Keratinocyte (primary cell): ENCODE results near the gene RPL34. TPM values are rescaled to one million over a fixed set of nuclear protein-coding genes. Genes with fewer than 3 reads are reported as not detected.

Experiments used
- DNase-seq: peaks from one replicate; pipeline ENCODE4 v3.0.0-alpha.2; 2011; ENCODE audit warnings: low read depth, missing footprints, low spot score
- FAIRE-seq: peaks from 2 replicates; lab custom pipeline; 2011; peaks lifted over from hg19 to GRCh38; lab: Jason Lieb, UNC
- H2AFZ ChIP-seq: 2 replicates; pipeline ENCODE4 v1.6.0; 2012; ENCODE audit warnings: low read length, control low read depth, inconsistent platforms; ENCODE audit not compliant: control insufficient read depth
- H3K27ac ChIP-seq: 2 replicates; pipeline ENCODE4 v1.5.1; 2011; ENCODE audit warnings: low read length; ENCODE audit not compliant: control insufficient read depth, insufficient read depth
- H3K27me3 ChIP-seq: 3 replicates; pipeline ENCODE4 v1.6.0; 2011; ENCODE audit warnings: low read length; ENCODE audit not compliant: control insufficient read depth, insufficient read depth; ENCODE audit errors: extremely low read depth
- H3K36me3 ChIP-seq, 2 experiments: 2 replicates in 1 of 2; 3 replicates in 1 of 2; pipeline ENCODE4 v1.5.1; 2011; ENCODE audit warnings: low read length in 2 of 2, mild to moderate bottlenecking in 1 of 2; ENCODE audit not compliant: control insufficient read depth in 2 of 2, insufficient read depth in 2 of 2; ENCODE audit errors: extremely low read depth in 1 of 2
- H3K4me1 ChIP-seq: 3 replicates; pipeline ENCODE4 v1.5.1; 2011; ENCODE audit warnings: low read length; ENCODE audit not compliant: control insufficient read depth, insufficient read depth; ENCODE audit errors: extremely low read depth
- H3K4me2 ChIP-seq: 3 replicates; pipeline ENCODE4 v1.6.0; 2011; ENCODE audit warnings: low read depth, low read length; ENCODE audit not compliant: control insufficient read depth, insufficient read depth; ENCODE audit errors: extremely low read depth
- H3K4me3 ChIP-seq, 3 experiments: fragments of 200-600 bp in 1 of 3; sonication (generic) in 1 of 3; 2 replicates in 2 of 3; 3 replicates in 1 of 3; pipeline ENCODE4 v1.5.1; 2011 to 2016; ENCODE audit warnings: low read length in 3 of 3, mild to moderate bottlenecking in 3 of 3, control low read depth in 2 of 3, inconsistent platforms in 1 of 3, low read depth in 1 of 3, mixed read lengths in 1 of 3, mixed run types in 1 of 3, moderate library complexity in 1 of 3; ENCODE audit not compliant: control insufficient read depth in 2 of 3, insufficient read depth in 2 of 3; ENCODE audit errors: extremely low read depth in 1 of 3
- H3K79me2 ChIP-seq: 2 replicates; pipeline ENCODE4 v1.6.0; 2012; ENCODE audit warnings: low read length; ENCODE audit not compliant: control insufficient read depth, insufficient read depth
- H3K9ac ChIP-seq: 3 replicates; pipeline ENCODE4 v1.6.0; 2011; ENCODE audit warnings: low read length; ENCODE audit not compliant: control insufficient read depth, insufficient read depth; ENCODE audit errors: extremely low read depth
- H3K9me1 ChIP-seq: 3 replicates; pipeline ENCODE4 v1.6.0; 2011; ENCODE audit warnings: low read length; ENCODE audit not compliant: control insufficient read depth, insufficient read depth; ENCODE audit errors: extremely low read depth
- H3K9me3 ChIP-seq: 2 replicates; pipeline ENCODE4 v1.5.1; 2012; ENCODE audit warnings: low read depth, low read length; ENCODE audit not compliant: control insufficient read depth
- H4K20me1 ChIP-seq: 3 replicates; pipeline ENCODE4 v1.6.0; 2011; ENCODE audit warnings: low read length; ENCODE audit not compliant: control insufficient read depth, insufficient read depth; ENCODE audit errors: extremely low read depth
- CTCF ChIP-seq, 3 experiments: IDR thresholded peaks in 1 of 3; conservative IDR thresholded peaks in 1 of 3; optimal IDR thresholded peaks in 1 of 3; 2 replicates in 2 of 3; 3 replicates in 1 of 3; pipeline versions ENCODE3 to v1.5.1; 2011; ENCODE audit warnings: low read length in 3 of 3, mild to moderate bottlenecking in 3 of 3, moderate library complexity in 2 of 3, control low read depth in 1 of 3, inconsistent platforms in 1 of 3; ENCODE audit not compliant: insufficient read depth in 2 of 3; ENCODE audit errors: extremely low read depth in 1 of 3
- EZH2 ChIP-seq: IDR thresholded peaks from one replicate; pipeline ENCODE4 v1.6.1; 2012; ENCODE audit warnings: inconsistent platforms, mild to moderate bottlenecking, low read length, moderate library complexity
- dilution Hi-C: fragments of 300-500 bp; cut with MboI; formaldehyde crosslinking; loops from one replicate; pipeline ENCODE4 v1.7.0; 2020; ENCODE audit warnings: low sequenced_read_pairs; ENCODE audit not compliant: extremely low pct_ligation_motif_present
- polyA plus RNA-seq, 5 experiments: library from polyadenylated mRNA; depleted of rRNA in 3 of 5; stranded (reverse) in 3 of 5; stranded (forward) in 1 of 5; unstranded in 1 of 5; fragments of >200 nt; gene quantifications; 1 replicate in 1 of 5; 2 replicates in 3 of 5; 3 replicates in 1 of 5; pipeline versions ENCODE4 v1.2.1 to v1.2.3, GENCODE V29; 2011 to 2012; ENCODE audit warnings: missing spikeins in 2 of 5, low read depth in 1 of 5, low replicate concordance in 1 of 5

Gene RPL34
- polyA plus RNA-seq, 1 donor (not counting 4 experiments of a cell fraction or from before 2014, with no cell fraction given) = 3,164 TPM

GRCh38 chr4:108636246-108636645 lies 15.9 kb downstream of the RPL34 start:
- DNase-seq (no peak), FAIRE-seq (no peak)
- Histone ChIP-seq H3K4me1 (no peaks in the 10 kb centered on the region), H3K9ac (no peak overlapping the region), H3K4me2 (no peak overlapping the region), H4K20me1 (no peaks in the 10 kb centered on the region), H3K36me3 (peaks cover 14 to 19% of the 10 kb centered on the region in 2 experiments), H3K9me1 (no peaks in the 10 kb centered on the region), H2AFZ (no peak overlapping the region), H3K4me3 (no peak overlapping the region), H3K79me2 (no peaks in the 10 kb centered on the region), H3K9me3 (no peaks in the 10 kb centered on the region), H3K27ac (no peak overlapping the region), H3K27me3 (no peaks in the 10 kb centered on the region)
- TF ChIP-seq EZH2 (no peak), CTCF (optimal IDR thresholded peaks at IDR 0.05 in 1 of 3, IDR thresholded peaks at IDR 0.05 in 1 of 3, conservative IDR thresholded peaks at IDR 0.05 in 1 of 3; ENCODE audit: extremely low read depth in 1 of 3, insufficient read depth in 2 of 3, low read length in 3 of 3) (no peak)
- dilution Hi-C loops = no loop called here

- FAIRE-seq (no peak), DNase-seq (no peak)
- no peak overlapping the region for H3K9ac ChIP-seq
- no peak overlapping the region for H3K27ac ChIP-seq
- no peak overlapping the region for H2AFZ ChIP-seq
- H3K4me3 ChIP-seq = no peak overlapping the region
- TF ChIP-seq CTCF (optimal IDR thresholded peaks at IDR 0.05 in 1 of 3, IDR thresholded peaks at IDR 0.05 in 1 of 3, conservative IDR thresholded peaks at IDR 0.05 in 1 of 3; ENCODE audit: extremely low read depth in 1 of 3, insufficient read depth in 2 of 3, low read length in 3 of 3) (no peak), EZH2 (no peak)
- H3K4me1 ChIP-seq = no peaks in the 10 kb centered on the region
- H3K4me2 ChIP-seq = no peak overlapping the region
- no peaks in the 10 kb centered on the region for H3K9me1 ChIP-seq
- no peaks in the 10 kb centered on the region for H3K9me3 ChIP-seq
- no peaks in the 10 kb centered on the region for H3K79me2 ChIP-seq
- H4K20me1 ChIP-seq = no peaks in the 10 kb centered on the region
- H3K36me3 ChIP-seq = peaks cover 10 to 11% of the 10 kb centered on the region in 2 experiments
- dilution Hi-C loops = no loop called here
- H3K27me3 ChIP-seq = no peaks in the 10 kb centered on the region
Measured at GRCh38 chr4:108637856-108638255, 17.5 kb downstream of the RPL34 start.
